ENCODE data around the gene KCTD16.

The KCTD16 gene

GRCh38 chr5:144405991-144406390, 235.3 kb downstream of the KCTD16 start:
- no peak overlapping the region for H2AFZ ChIP-seq (ENCODE audit: low read depth, low read length)
- H4K20me1 ChIP-seq (ENCODE audit: insufficient read depth, low read length) = no peaks in the 10 kb centered on the region
- no peak overlapping the region for H3K27ac ChIP-seq (ENCODE audit: low read length)
- no peak overlapping the region for H3K4me2 ChIP-seq (ENCODE audit: insufficient read depth, low read length)
- H3K4me1 ChIP-seq (ENCODE audit: insufficient read depth, low read length) = no peaks in the 10 kb centered on the region
- H3K9me3 ChIP-seq (ENCODE audit: insufficient read depth, low read length, severe bottlenecking) = no peaks in the 10 kb centered on the region
- H3K9ac ChIP-seq (ENCODE audit: low read depth, low read length) = no peak overlapping the region
- peaks cover 5% of the 10 kb centered on the region for H3K27me3 ChIP-seq (ENCODE audit: insufficient read depth, low read length, poor library complexity)
- H3K79me2 ChIP-seq (ENCODE audit: insufficient read depth, low read length) = no peaks in the 10 kb centered on the region
- ATAC-seq (ENCODE audit: insufficient read depth, low read depth) (no peak), DNase-seq (no peak)
- H3K36me3 ChIP-seq (ENCODE audit: insufficient read depth, low read length) = no peaks in the 10 kb centered on the region
- TF ChIP-seq EZH2 (IDR thresholded peaks at IDR 0.05; ENCODE audit: borderline replicate concordance, low read depth, low read length, severe bottlenecking) = no peak
- TF ChIP-seq, protein P1, sequence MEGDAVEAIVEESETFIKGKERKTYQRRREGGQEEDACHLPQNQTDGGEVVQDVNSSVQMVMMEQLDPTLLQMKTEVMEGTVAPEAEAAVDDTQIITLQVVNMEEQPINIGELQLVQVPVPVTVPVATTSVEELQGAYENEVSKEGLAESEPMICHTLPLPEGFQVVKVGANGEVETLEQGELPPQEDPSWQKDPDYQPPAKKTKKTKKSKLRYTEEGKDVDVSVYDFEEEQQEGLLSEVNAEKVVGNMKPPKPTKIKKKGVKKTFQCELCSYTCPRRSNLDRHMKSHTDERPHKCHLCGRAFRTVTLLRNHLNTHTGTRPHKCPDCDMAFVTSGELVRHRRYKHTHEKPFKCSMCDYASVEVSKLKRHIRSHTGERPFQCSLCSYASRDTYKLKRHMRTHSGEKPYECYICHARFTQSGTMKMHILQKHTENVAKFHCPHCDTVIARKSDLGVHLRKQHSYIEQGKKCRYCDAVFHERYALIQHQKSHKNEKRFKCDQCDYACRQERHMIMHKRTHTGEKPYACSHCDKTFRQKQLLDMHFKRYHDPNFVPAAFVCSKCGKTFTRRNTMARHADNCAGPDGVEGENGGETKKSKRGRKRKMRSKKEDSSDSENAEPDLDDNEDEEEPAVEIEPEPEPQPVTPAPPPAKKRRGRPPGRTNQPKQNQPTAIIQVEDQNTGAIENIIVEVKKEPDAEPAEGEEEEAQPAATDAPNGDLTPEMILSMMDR (IDR thresholded peaks at IDR 0.05; ENCODE audit: borderline replicate concordance, extremely low read depth, low read length, poor library complexity, severe bottlenecking) = no peak
- no peak overlapping the region for H3K4me3 ChIP-seq (ENCODE audit: low read depth in 1 of 2, low read length in 2 of 2)

- Histone ChIP-seq H2AFZ (ENCODE audit: low read depth, low read length) (no peak overlapping the region), H3K27me3 (ENCODE audit: insufficient read depth, low read length, poor library complexity) (peaks cover 5% of the 10 kb centered on the region), H3K27ac (ENCODE audit: low read length) (no peak overlapping the region), H3K4me1 (ENCODE audit: insufficient read depth, low read length) (no peaks in the 10 kb centered on the region), H3K79me2 (ENCODE audit: insufficient read depth, low read length) (no peaks in the 10 kb centered on the region), H3K9ac (ENCODE audit: low read depth, low read length) (no peak overlapping the region), H3K4me2 (ENCODE audit: insufficient read depth, low read length) (no peak overlapping the region), H3K36me3 (ENCODE audit: insufficient read depth, low read length) (no peaks in the 10 kb centered on the region), H3K9me3 (ENCODE audit: insufficient read depth, low read length, severe bottlenecking) (no peaks in the 10 kb centered on the region), H3K4me3 (ENCODE audit: low read depth in 1 of 2, low read length in 2 of 2) (no peak overlapping the region), H4K20me1 (ENCODE audit: insufficient read depth, low read length) (no peaks in the 10 kb centered on the region)
- DNase-seq (no peak), ATAC-seq (ENCODE audit: insufficient read depth, low read depth) (no peak)
- TF ChIP-seq EZH2 (IDR thresholded peaks at IDR 0.05; ENCODE audit: borderline replicate concordance, low read depth, low read length, severe bottlenecking) = no peak
- TF ChIP-seq, protein P1 (IDR thresholded peaks at IDR 0.05; ENCODE audit: borderline replicate concordance, extremely low read depth, low read length, poor library complexity, severe bottlenecking) = no peak
These were observed 235.8 kb downstream of the KCTD16 start for GRCh38 chr5:144406442-144406841.

- no peak for TF ChIP-seq EZH2 (IDR thresholded peaks at IDR 0.05; ENCODE audit: borderline replicate concordance, low read depth, low read length, severe bottlenecking)
- TF ChIP-seq, protein P1 (IDR thresholded peaks at IDR 0.05; ENCODE audit: borderline replicate concordance, extremely low read depth, low read length, poor library complexity, severe bottlenecking) = no peak
- Histone ChIP-seq H3K27me3 (ENCODE audit: insufficient read depth, low read length, poor library complexity) (no peaks in the 10 kb centered on the region), H3K4me1 (ENCODE audit: insufficient read depth, low read length) (no peaks in the 10 kb centered on the region), H3K9ac (ENCODE audit: low read depth, low read length) (no peak overlapping the region), H3K79me2 (ENCODE audit: insufficient read depth, low read length) (no peaks in the 10 kb centered on the region), H3K4me3 (ENCODE audit: low read depth in 1 of 2, low read length in 2 of 2) (no peak overlapping the region), H3K9me3 (ENCODE audit: insufficient read depth, low read length, severe bottlenecking) (no peaks in the 10 kb centered on the region), H3K4me2 (ENCODE audit: insufficient read depth, low read length) (no peak overlapping the region), H3K27ac (ENCODE audit: low read length) (no peak overlapping the region), H3K36me3 (ENCODE audit: insufficient read depth, low read length) (no peaks in the 10 kb centered on the region), H2AFZ (ENCODE audit: low read depth, low read length) (no peak overlapping the region), H4K20me1 (ENCODE audit: insufficient read depth, low read length) (no peaks in the 10 kb centered on the region)
- no peak for ATAC-seq (ENCODE audit: insufficient read depth, low read depth)
- DNase-seq = no peak
These were observed 243.7 kb downstream of the KCTD16 start for GRCh38 chr5:144414202-144415029.
